Activated naive CD8-positive, alpha-beta T cell treated with anti-CD3 and anti-CD28 coated beads, Interleukin-2, amount 10 ng/mL, durations not matched to agents 7 days and 5 days (primary cell): ENCODE measurements around the gene STXBP2. TPM values are rescaled to one million over a fixed set of nuclear protein-coding genes. Genes with fewer than 3 reads are reported as not detected.
A peak's percentile ranks its signal among the peaks of the same experiment; 100 is the strongest.

Source experiments
- ATAC-seq: fragments of 150-1000 bp; cut with Tn5 transposase; one replicate; pipeline ENCODE4 v1.10.0; 2021; ENCODE audit warnings: low read depth, moderate library complexity
- POLR2A ChIA-PET: fragments of 350-600 bp; sonication (Branson Sonifier 250); formaldehyde crosslinking; loops from one replicate; lab custom pipeline; 2021; ENCODE audit warnings: antibody characterized with exemption; lab: Charles Lee
- DNase-seq: peaks from one replicate; pipeline ENCODE4 v3.0.0; 2021
- H3K27ac Mint-ChIP-seq: one replicate; pipeline ENCODE4 v1.8.0; 2022; ENCODE audit warnings: mild to moderate bottlenecking, mixed read lengths
- H3K27me3 Mint-ChIP-seq: one replicate; pipeline ENCODE4 v1.8.0; 2022; ENCODE audit warnings: mild to moderate bottlenecking, moderate library complexity, mixed read lengths
- H3K36me3 Mint-ChIP-seq: one replicate; pipeline ENCODE4 v1.8.0; 2021; ENCODE audit warnings: mild to moderate bottlenecking, mixed read lengths
- H3K4me1 Mint-ChIP-seq: one replicate; pipeline ENCODE4 v1.8.0; 2021; ENCODE audit warnings: mixed read lengths
- H3K4me3 Mint-ChIP-seq: one replicate; pipeline ENCODE4 v1.8.0; 2022; ENCODE audit warnings: mild to moderate bottlenecking, moderate library complexity, mixed read lengths
- H3K9me3 Mint-ChIP-seq: one replicate; pipeline ENCODE4 v1.8.0; 2021; ENCODE audit warnings: mixed read lengths
- total RNA-seq, 2 experiments: library from RNA; stranded (reverse); gene quantifications; one replicate each; pipeline ENCODE4 v1.2.3, GENCODE V29; 2021

The STXBP2 gene
- total RNA-seq, 2 experiments from 2014 or later: 170 to 189 TPM

- DNase-seq (no peak), ATAC-seq (no peak)
- peaks cover 6% of the 10 kb centered on the region for H3K36me3 Mint-ChIP-seq
- H3K27me3 Mint-ChIP-seq: no peaks in the 10 kb centered on the region
- POLR2A ChIA-PET: no interaction called here
- no peaks in the 10 kb centered on the region for H3K9me3 Mint-ChIP-seq
- no peak overlapping the region for H3K27ac Mint-ChIP-seq
- H3K4me1 Mint-ChIP-seq: peaks cover 33% of the 10 kb centered on the region
- no peak overlapping the region for H3K4me3 Mint-ChIP-seq
These were observed 4.3 kb upstream of the STXBP2 start for GRCh38 chr19:7632340-7633203.

GRCh38 chr19:7633698-7634097 lies 3.2 kb upstream of the STXBP2 start, which contains the start of gene PCP2:
Gene PCP2 (minus strand): TSS chr19:7633719. CDS start chr19:7633457, 262 bp downstream.
- DNase-seq: no peak
- Mint-ChIP-seq H3K36me3 (peaks cover 4% of the 10 kb centered on the region), H3K9me3 (no peaks in the 10 kb centered on the region), H3K27me3 (no peaks in the 10 kb centered on the region), H3K4me3 (no peak within 1 kb of the TSS), H3K4me1 (peaks cover 24% of the 10 kb centered on the region), H3K27ac (no peak within 1 kb of the TSS)
- POLR2A ChIA-PET: no interaction called here
- ATAC-seq: no peak

- DNase-seq (no peak), ATAC-seq (no peak)
- Mint-ChIP-seq H3K36me3 (peaks cover 12% of the 10 kb centered on the region), H3K4me3 (peak overlapping the region; percentile 67), H3K9me3 (no peaks in the 10 kb centered on the region), H3K27me3 (no peaks in the 10 kb centered on the region), H3K27ac (peak overlapping the region; percentile 8), H3K4me1 (peaks cover 22% of the 10 kb centered on the region)
- POLR2A ChIA-PET: interaction anchor here (0.6 to 1.2 kb wide), 2 partner anchors 16 to 40 kb away, joined by 3 to 4 read pairs; no protein-coding TSS in a partner anchor
These were observed 1.2 kb upstream of the STXBP2 start for GRCh38 chr19:7635670-7636069.

DNA sequence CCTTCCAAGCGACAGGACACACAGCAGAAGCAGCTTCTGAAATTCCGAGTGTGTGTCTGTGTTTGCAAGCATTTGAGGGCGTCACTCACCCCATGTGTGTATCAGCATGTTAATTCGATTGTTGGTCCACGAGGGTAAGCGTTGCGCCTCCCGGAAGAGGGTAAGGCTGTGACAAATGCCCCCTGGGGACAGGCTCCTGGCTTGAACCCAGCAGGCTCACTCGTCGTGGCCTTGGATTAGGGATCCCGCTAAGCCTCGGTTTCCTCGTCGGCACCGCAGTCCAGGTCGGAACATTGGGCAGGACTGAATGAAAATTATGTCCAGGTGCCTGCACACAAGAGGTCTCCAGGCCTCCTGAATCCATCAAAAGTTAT lies 606 bp upstream of the STXBP2 start:
- DNase-seq (no peak), ATAC-seq (no peak)
- Mint-ChIP-seq H3K27ac (peak overlapping the region; percentile 93), H3K36me3 (peaks cover 12% of the 10 kb centered on the region), H3K4me3 (peak overlapping the region; percentile 86), H3K4me1 (peaks cover 18% of the 10 kb centered on the region), H3K27me3 (no peaks in the 10 kb centered on the region), H3K9me3 (no peaks in the 10 kb centered on the region)
- POLR2A ChIA-PET: interaction anchor here (1.2 kb wide), 1 partner anchor 16 kb away, joined by 3 read pairs; no protein-coding TSS in a partner anchor

- H3K9me3 Mint-ChIP-seq: no peaks in the 10 kb centered on the region
- no peak for DNase-seq
- POLR2A ChIA-PET: interaction anchor here (0.6 to 2.2 kb wide), 9 partner anchors 8 to 115 kb away, joined by 3 to 11 read pairs (median 6); partner anchors contain the start of genes MCOLN1, PET100 and TRAPPC5
These were observed 705 bp downstream of the STXBP2 start for GRCh38 chr19:7637374-7638256.

DNA sequence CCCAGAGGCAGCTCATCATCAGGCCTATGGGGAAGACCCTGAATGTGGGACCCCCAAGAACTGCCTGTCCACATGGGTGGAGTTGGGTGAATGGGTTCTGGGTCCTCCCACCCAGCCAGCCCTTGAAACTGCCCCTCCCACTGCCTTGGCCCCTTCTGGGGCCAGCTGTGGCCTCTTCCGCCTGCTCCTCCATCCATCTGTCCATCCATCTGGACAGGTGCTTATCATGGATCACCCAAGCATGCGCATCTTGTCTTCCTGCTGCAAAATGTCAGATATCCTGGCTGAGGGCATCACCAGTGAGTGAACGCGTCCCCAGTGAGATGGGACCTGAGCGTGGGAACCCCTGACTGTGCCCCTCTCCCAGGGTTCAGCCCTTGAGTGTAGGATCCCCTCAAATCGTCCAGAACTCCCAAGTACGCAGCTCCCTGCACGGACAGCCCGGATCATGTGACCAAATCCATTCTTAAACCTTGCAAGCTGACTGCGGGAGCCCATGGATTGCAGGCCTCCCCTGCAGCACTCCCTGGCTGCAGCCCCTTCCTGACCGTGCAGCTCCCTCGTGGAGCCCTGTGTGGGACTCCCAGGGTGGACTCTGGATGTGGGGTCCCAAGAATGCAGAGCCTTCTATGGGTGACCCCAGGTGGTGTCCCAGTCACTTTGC lies 2.0 kb downstream of the STXBP2 start:
- Mint-ChIP-seq H3K9me3 (no peaks in the 10 kb centered on the region), H3K27ac (peak overlapping the region; percentile 20), H3K4me3 (no peak overlapping the region), H3K4me1 (peaks cover 15% of the 10 kb centered on the region), H3K36me3 (peaks cover 19% of the 10 kb centered on the region), H3K27me3 (no peaks in the 10 kb centered on the region)
- DNase-seq (no peak), ATAC-seq (no peak)
- POLR2A ChIA-PET: interaction anchor here (0.5 to 2.2 kb wide), 3 partner anchors 9 to 501 kb away, joined by 3 to 11 read pairs (median 7); partner anchors contain the start of gene PET100

More at GRCh38 chr19:7637374-7638256, 705 bp downstream of the STXBP2 start:
- H3K27me3 Mint-ChIP-seq: no peaks in the 10 kb centered on the region
- H3K4me1 Mint-ChIP-seq: peaks cover 15% of the 10 kb centered on the region
- peak overlapping the region; percentile 82 for H3K27ac Mint-ChIP-seq
- peak; percentile 9 for ATAC-seq
- peaks cover 12% of the 10 kb centered on the region for H3K36me3 Mint-ChIP-seq
- H3K4me3 Mint-ChIP-seq: peak overlapping the region; percentile 86

GRCh38 chr19:7639863-7640348 lies 3.0 kb downstream of the STXBP2 start:
- Mint-ChIP-seq H3K9me3 (no peaks in the 10 kb centered on the region), H3K36me3 (peaks cover 19% of the 10 kb centered on the region), H3K4me1 (peaks cover 13% of the 10 kb centered on the region), H3K27me3 (no peaks in the 10 kb centered on the region), H3K4me3 (no peak overlapping the region), H3K27ac (no peak overlapping the region)
- DNase-seq (no peak), ATAC-seq (no peak)
- POLR2A ChIA-PET: no interaction called here

DNA sequence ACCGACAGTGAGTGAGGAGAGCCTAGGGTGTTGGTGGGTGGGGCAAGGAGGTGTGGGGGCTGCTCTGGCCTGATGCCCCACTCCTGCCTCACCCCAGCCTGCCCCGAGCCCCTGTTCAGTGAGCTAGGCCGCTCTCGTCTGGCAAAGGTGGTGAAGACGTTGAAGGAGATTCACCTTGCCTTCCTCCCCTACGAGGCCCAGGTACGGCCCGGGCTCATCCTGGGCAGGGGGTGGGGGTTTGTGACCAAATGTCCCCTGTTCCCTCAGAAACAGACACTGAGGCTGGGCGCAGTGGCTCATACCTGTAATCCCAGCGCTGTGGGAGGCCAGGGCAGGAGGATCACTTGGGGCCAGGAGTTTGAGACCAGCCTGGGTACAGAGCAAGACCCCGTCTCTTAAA lies 3.9 kb downstream of the STXBP2 start:
- no peak for ATAC-seq
- Mint-ChIP-seq H3K4me1 (peaks cover 13% of the 10 kb centered on the region), H3K27me3 (no peaks in the 10 kb centered on the region), H3K9me3 (no peaks in the 10 kb centered on the region), H3K36me3 (peaks cover 21% of the 10 kb centered on the region), H3K4me3 (no peak overlapping the region), H3K27ac (no peak overlapping the region)
- no peak for DNase-seq
- POLR2A ChIA-PET: interaction anchor here (0.6 to 1.0 kb wide), 2 partner anchors 11 to 232 kb away, joined by 3 read pairs; partner anchors contain the start of genes PET100 and XAB2

GRCh38 chr19:7641290-7642276 lies 4.7 kb downstream of the STXBP2 start:
- Mint-ChIP-seq H3K27me3 (no peaks in the 10 kb centered on the region), H3K4me1 (peaks cover 11% of the 10 kb centered on the region), H3K36me3 (peaks cover 23% of the 10 kb centered on the region), H3K27ac (no peak overlapping the region), H3K4me3 (no peak overlapping the region), H3K9me3 (no peaks in the 10 kb centered on the region)
- no peak for DNase-seq
- no peak for ATAC-seq
- POLR2A ChIA-PET: interaction anchor here (0.6 to 1.0 kb wide), 2 partner anchors 12 to 233 kb away, joined by 3 read pairs; partner anchors contain the start of genes PET100 and XAB2

- Mint-ChIP-seq H3K9me3 (no peaks in the 10 kb centered on the region), H3K36me3 (peaks cover 23% of the 10 kb centered on the region), H3K4me3 (no peak overlapping the region), H3K27me3 (no peaks in the 10 kb centered on the region), H3K27ac (no peak overlapping the region), H3K4me1 (peaks cover 9% of the 10 kb centered on the region)
- DNase-seq: no peak
- ATAC-seq: no peak
- POLR2A ChIA-PET: interaction anchor here (0.6 kb wide), 1 partner anchor 39 kb away, joined by 3 read pairs; the partner anchor contains the start of gene TRAPPC5
These were observed 5.6 kb downstream of the STXBP2 start for GRCh38 chr19:7642295-7643030.

DNA sequence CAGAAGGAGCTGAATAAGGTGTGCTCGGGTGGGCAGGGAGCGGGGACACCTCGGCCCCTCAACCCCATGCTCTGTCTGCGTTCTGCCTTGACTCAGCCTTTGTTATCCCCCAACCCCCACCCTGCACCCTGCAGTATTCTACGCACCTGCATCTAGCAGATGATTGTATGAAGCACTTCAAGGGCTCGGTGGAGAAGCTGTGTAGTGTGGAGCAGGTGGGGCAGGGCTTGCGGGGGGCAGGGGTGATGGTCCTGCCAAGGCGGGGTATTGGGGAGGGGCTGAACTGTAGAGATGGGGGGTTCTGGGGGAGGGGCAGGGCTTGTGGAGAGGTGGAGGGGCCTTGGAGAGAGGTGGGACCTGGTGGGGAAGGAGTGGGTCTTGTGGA lies 6.1 kb downstream of the STXBP2 start:
- POLR2A ChIA-PET: interaction anchor here (0.6 kb wide), 1 partner anchor 38 kb away, joined by 3 read pairs; the partner anchor contains the start of gene TRAPPC5
- no peak overlapping the region for H3K27ac Mint-ChIP-seq
- peaks cover 23% of the 10 kb centered on the region for H3K36me3 Mint-ChIP-seq
- no peaks in the 10 kb centered on the region for H3K27me3 Mint-ChIP-seq
- peaks cover 9% of the 10 kb centered on the region for H3K4me1 Mint-ChIP-seq
- H3K4me3 Mint-ChIP-seq: no peak overlapping the region
- DNase-seq (no peak), ATAC-seq (no peak)
- H3K9me3 Mint-ChIP-seq: no peaks in the 10 kb centered on the region
